ENCODE measurements around the gene NOL4L. TPM values are rescaled to one million over a fixed set of nuclear protein-coding genes. Genes with fewer than 3 reads are reported as not detected.

The NOL4L gene
- total and polyA plus RNA-seq, 12 donors, result 1.5 to 10.1 (median 5.1) TPM

GRCh38 chr20:32527052-32527446, 58.1 kb downstream of the NOL4L start:
- Histone ChIP-seq H3K4me3 (no peak overlapping the region), H3K27me3 (no peaks in the 10 kb centered on the region), H3K9me3 (no peaks in the 10 kb centered on the region), H3K4me1 (peaks cover 3 to 55% (median 28%) of the 10 kb centered on the region in 9 donors), H3K36me3 (no peaks in the 10 kb centered on the region), H3K27ac (no peak overlapping the region)
- no peak for DNase-seq
- WGBS, 2 donors, result 89 to 92% methylated on average over 5 of the region's 5 CpGs
- ATAC-seq, result no peak
- intact Hi-C loops (cut with DNase I), result loop anchor here in 4 of 10 donors (5.0 to 10.0 kb wide), 4 partner anchors 55 to 492 kb away; no protein-coding TSS in a partner anchor
- TF ChIP-seq CTCF (IDR thresholded peaks at IDR 0.05), result no peak

- WGBS, 2 donors, result 71 to 72% methylated on average over 4 of the region's 4 CpGs
- DNase-seq (no peak), ATAC-seq (no peak)
- no peaks in the 10 kb centered on the region for H3K9me3 ChIP-seq
- H3K4me3 ChIP-seq, result no peak overlapping the region
- peaks cover 3 to 60% (median 29%) of the 10 kb centered on the region in 9 donors for H3K4me1 ChIP-seq
- no peaks in the 10 kb centered on the region for H3K27me3 ChIP-seq
- no peak for TF ChIP-seq CTCF (IDR thresholded peaks at IDR 0.05)
- H3K36me3 ChIP-seq, result no peaks in the 10 kb centered on the region
- H3K27ac ChIP-seq, result no peak overlapping the region
- intact Hi-C loops (cut with DNase I), result loop anchor here in 4 of 10 donors (5.0 to 10.0 kb wide), 4 partner anchors 56 to 492 kb away; no protein-coding TSS in a partner anchor
These were observed 58.6 kb downstream of the NOL4L start for GRCh38 chr20:32526541-32526940.

DNA sequence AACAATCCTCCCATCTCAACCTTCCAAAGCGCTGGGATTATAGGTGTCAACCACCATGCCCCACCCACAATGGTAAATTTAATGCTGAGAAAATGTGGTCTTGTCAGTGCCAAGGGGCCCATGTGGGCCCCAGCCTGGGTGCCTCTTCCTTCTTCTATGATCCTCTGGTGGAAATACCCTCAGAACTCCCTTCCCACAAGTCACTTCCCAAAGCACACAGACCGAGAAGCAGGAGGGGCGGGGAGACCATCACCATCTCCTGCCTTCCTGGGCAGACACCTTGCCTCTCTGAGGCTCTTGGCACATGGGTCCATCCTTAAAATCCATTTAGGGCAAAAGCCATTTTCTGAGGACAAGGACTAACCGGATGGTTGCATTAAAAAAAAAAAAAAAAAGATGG, 59.0 kb downstream of the NOL4L start:
- intact Hi-C loops (cut with DNase I), result loop anchor here in 4 of 10 donors (5.0 to 10.0 kb wide), 4 partner anchors 56 to 491 kb away; no protein-coding TSS in a partner anchor
- Histone ChIP-seq H3K36me3 (no peaks in the 10 kb centered on the region), H3K27ac (no peak overlapping the region), H3K4me3 (no peak overlapping the region), H3K27me3 (no peaks in the 10 kb centered on the region), H3K9me3 (no peaks in the 10 kb centered on the region), H3K4me1 (peaks cover 3 to 62% (median 29%) of the 10 kb centered on the region in 9 donors)
- 87 to 94% methylated on average over 4 of the region's 4 CpGs for WGBS, 2 donors
- ATAC-seq (no peak), DNase-seq (no peak)
- TF ChIP-seq CTCF (IDR thresholded peaks at IDR 0.05), result no peak

DNA sequence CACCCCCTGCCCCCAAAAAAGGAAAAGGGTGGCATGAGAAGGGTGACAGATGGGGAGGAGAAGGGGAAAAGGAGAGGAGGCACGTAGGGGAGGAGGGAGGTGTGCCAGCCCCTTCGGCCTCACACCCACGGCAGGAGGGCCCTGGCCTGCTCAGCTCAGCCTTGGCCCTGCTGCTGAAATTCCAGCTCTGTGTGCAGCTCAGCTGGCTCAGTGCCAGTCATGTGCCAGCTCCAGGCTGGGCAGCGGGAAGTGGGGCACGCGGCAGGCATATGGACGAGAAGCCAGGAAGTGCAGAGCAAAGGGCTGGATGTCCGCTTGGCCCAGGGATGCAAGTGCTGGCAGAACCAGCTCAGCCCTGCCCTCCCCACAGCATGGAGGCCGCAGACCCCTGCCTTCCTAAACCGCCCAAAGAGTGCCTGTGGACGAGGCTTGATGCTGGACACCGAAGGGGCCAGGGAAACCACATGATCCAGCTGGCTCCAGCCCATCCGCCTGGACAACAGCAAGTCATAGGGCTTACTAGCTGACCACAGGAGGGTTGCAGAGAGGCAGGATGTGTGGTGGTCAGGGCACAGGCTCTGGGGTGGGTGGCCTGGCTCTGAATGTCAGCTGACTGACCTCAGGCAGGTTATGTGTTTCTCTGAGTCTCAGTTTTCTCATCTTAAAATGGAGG, 60.2 kb downstream of the NOL4L start:
- Histone ChIP-seq H3K36me3 (no peaks in the 10 kb centered on the region), H3K9me3 (no peaks in the 10 kb centered on the region), H3K4me3 (no peak overlapping the region), H3K27me3 (no peaks in the 10 kb centered on the region), H3K4me1 (peaks cover 3 to 62% (median 29%) of the 10 kb centered on the region in 9 donors), H3K27ac (peak overlapping the region in 3 of 10 donors; percentile 9 to 44 (median 14))
- peak; percentile 77 to 78 for DNase-seq
- intact Hi-C loops (cut with DNase I), result loop anchor here in 5 of 10 donors (2.0 to 10.0 kb wide), 6 partner anchors 57 to 490 kb away; partner anchors contain the start of gene NOL4L (in 1 of the 5)
- TF ChIP-seq CTCF (IDR thresholded peaks at IDR 0.05), result no peak
- WGBS, 2 donors, result 54% methylated on average over 13 of the region's 13 CpGs
- ATAC-seq, result peak; percentile 61 to 77 (median 71)
